ENCODE measurements around the gene DDT.
"Not testable (repeated sequence)": the region's sequence is repeated elsewhere in the genome, so short reads cannot be mapped to it uniquely, and the experiment has no call there.

Gene DDT

DNA sequence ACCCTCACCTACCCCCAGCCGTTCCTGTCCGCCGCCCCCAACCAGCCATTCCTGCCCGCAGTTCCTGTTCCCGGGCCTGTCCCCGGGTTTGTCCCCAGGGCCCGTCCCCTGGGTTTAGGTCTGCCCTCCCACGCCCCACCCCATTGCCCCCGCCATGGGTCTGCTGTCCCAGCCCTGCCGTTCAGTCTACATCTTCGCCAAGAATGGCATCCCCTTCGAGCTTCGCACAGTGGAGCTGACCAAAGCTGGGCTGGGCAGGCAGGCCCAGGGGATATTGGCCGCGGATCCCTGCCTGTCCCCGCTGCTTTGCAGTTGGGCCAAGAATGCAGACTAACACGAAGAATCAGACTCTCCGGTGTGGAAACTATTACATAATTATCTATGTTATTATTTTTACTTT is 24.5 kb downstream of the DDT start:
- not testable (repeated sequence) for H3K27ac ChIP-seq

DNA sequence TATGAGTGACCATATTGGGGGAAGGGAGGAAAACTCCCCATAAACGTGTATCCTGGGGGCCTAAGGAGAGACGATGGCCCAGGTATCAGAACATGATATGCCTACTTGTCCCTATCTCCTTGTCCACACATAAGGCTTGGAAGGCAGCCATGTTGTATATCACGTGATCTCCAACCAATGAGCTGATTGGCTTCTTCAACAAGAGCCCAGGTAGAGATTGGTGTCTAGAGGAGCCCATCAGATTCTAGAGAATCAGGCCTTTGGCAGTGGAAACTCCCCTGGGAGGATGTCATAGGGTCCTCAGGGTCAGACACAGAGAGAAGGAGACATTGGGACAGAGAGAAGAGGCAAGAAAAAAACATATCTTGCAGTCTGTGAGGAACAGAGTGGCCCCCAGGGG is 26.9 kb downstream of the DDT start:
- not testable (repeated sequence) for H3K27ac ChIP-seq

DNA sequence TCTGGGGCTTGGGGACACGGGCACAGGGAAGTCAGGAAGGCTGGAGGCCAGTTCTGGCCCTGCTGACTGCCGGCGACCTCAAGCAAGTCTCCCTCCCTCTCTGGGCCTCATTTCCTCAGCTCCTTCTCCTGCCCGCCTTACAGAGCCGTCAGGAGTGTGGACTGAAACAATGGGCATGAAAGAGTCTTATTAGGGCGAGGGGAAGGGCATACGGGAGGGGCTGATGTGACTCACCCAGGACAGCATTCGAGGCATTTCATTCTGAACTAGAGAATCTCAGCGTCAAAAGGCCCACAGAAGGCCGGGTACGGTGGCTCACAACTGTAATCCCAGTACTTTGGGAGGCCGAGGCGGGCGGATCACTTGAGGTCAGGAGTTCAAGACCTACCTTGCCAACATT is 34.1 kb downstream of the DDT start:
- H3K27ac ChIP-seq, result peak overlapping the region; percentile 83

DNA sequence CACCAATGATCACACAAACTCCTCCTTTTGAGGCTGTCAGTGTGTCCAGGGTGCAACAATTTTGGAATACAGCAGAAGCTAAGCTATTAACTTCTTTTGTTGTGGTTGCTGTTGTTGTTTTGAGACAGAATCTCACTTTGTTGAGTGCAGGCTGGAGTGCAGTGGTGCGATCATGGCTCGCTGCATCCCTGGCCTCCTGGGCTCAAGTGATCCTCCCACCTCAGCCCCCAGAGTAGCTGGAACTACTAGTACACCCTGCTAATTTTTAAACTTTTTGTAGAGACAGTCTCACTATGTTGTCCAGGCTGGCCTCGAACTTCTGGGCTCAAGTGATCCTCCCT is 35.3 kb downstream of the DDT start:
- TF ChIP-seq, protein P1, sequence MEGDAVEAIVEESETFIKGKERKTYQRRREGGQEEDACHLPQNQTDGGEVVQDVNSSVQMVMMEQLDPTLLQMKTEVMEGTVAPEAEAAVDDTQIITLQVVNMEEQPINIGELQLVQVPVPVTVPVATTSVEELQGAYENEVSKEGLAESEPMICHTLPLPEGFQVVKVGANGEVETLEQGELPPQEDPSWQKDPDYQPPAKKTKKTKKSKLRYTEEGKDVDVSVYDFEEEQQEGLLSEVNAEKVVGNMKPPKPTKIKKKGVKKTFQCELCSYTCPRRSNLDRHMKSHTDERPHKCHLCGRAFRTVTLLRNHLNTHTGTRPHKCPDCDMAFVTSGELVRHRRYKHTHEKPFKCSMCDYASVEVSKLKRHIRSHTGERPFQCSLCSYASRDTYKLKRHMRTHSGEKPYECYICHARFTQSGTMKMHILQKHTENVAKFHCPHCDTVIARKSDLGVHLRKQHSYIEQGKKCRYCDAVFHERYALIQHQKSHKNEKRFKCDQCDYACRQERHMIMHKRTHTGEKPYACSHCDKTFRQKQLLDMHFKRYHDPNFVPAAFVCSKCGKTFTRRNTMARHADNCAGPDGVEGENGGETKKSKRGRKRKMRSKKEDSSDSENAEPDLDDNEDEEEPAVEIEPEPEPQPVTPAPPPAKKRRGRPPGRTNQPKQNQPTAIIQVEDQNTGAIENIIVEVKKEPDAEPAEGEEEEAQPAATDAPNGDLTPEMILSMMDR (conservative IDR thresholded peaks at IDR 0.05), result no peak
- peak overlapping the region; percentile 83 for H3K27ac ChIP-seq

DNA sequence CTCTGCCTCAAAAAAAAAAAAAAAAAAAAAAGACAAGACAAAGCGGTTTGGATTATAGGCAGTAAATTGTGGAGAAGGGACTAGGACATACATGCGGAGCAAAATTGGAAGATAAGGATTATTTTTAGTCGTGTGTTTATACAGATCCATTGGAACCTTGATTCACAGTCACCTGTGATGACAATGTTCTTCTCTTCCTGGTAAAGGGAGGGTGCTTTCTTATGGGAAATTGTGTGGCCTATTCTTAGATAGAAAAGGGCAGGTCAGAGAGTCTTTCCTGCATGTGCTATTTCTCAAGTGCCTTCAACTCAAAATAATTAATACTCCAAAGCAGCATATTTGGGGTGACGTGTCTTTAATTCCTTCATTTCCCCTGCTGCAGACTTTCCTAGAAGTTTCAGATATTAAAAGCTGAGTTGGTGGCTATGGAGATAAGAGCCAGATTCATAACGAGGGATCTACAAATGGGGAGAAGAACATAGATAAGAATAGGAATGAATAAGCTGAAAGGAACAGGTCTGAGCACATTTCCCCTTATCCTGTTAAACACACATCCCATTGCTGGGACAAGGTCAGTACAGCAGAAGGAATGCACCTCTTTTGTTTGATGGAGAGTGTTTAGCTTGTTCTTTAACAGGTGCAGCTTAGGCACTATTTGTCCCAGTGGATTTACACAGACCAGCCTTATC is 35.8 kb downstream of the DDT start:
- TF ChIP-seq, protein P1 (conservative IDR thresholded peaks at IDR 0.05), result no peak
- H3K27ac ChIP-seq, result peak overlapping the region; percentile 83

DNA sequence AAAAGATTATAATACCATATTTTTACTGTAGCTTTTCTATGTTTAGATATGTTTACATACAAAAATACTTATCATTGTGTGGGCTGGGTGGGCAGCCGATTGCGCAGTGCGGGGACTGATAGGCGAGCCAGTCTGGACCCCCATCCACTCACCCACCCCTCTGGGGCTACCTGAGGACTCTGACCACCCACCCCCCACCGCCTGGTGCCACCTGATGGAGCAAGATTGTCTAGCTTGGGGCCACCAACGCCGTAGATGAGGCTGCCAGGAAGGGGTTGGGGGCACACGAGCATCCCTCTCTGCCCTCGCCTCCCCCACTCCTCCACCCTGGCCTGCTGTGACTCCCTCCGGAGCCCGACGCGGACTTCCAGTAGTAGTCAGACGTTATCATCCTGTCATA is 47.7 kb downstream of the DDT start:
- TF ChIP-seq, protein P1 (conservative IDR thresholded peaks at IDR 0.05), result no peak
- no peak overlapping the region for H3K27ac ChIP-seq

DNA sequence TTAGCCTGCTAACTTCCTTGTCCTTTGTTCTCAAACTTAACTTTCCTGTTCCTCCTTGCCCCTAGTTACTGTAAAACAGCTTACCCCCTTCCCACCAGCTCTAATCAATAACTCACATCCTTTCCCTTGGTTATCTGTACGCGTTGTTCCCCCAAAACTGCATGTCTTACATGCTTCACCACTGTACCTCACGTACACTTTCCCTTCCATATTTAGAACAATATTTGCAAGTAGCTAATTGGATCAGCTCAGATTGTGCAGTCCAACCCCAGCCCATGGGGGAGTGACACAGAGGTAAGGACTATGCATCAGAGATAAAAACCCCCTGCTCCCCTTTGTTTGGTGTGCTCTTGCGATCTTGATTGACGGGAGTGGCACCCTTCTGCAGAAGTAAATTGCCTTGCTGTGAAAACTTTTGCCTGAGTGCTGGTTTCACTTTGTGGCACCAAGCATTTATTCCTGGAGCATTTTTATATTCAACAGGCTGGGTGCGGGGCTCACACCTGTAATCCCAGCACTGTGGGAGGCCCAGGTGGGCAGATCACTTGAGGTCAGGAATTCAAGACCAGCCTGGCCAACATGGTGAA is 49.1 kb downstream of the DDT start:
- H3K27ac ChIP-seq, result no peak overlapping the region
- TF ChIP-seq, protein P1 (conservative IDR thresholded peaks at IDR 0.05), result no peak

DNA sequence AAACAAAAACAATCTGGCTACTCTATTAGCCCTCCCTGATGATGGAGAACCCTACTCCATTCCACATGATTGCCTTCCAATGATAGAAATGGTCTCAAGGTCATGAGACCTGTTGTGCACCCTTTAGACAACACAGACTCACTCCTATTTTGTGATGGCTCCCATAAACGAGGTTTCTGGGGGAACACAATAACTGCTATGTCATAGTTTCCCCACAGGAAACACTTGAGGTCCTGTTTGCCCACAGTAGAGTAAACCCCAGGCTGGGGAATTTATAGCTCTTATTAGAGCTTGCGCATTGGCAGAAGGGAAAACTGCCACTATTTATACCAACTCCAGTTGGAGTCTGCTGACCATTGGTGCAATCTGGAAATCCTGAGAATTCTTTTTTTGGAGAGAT is 51.3 kb downstream of the DDT start:
- TF ChIP-seq, protein P1 (conservative IDR thresholded peaks at IDR 0.05), result no peak
- no peak overlapping the region for H3K27ac ChIP-seq

DNA sequence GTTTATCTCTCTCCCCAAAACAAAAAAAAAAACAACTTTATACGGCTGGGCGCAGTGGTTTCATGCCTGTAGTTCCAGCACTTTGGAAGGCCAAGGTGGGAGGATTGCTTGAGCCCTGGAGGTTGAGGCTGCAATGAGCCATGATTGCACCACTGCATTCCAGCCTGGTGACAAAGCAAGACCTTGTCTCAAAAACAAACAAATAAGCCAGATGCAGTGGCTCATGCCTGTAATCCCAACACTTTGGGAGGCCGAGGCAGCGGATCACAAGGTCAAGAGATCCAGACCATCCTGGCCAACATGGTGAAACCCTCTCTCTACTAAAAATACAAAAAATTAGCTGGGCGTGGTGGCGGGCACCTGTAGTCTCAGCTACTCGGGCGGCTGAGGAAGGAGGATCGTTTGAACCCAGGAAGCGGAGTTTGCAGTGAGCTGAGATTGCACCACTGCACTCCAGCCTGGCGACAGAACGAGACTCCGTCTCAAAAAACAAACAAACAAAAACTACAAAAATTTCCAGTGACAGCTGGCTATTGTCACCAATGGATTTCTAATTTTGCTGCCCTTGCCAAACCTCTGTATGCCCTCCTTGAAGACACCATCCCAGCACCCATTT is 52.5 kb downstream of the DDT start:
- H3K27ac ChIP-seq, result not testable (repeated sequence)
